Measurements from ENCODE around the gene TRAPPC3. TPM values are rescaled to one million over a fixed set of nuclear protein-coding genes. Genes with fewer than 3 reads are reported as not detected.

The TRAPPC3 gene
- total and polyA plus RNA-seq, 9 of the 15 experiments (the other 6 are each of a cell fraction or from before 2014, with no cell fraction given) = 20.6 to 141 (median 112) TPM

DNA sequence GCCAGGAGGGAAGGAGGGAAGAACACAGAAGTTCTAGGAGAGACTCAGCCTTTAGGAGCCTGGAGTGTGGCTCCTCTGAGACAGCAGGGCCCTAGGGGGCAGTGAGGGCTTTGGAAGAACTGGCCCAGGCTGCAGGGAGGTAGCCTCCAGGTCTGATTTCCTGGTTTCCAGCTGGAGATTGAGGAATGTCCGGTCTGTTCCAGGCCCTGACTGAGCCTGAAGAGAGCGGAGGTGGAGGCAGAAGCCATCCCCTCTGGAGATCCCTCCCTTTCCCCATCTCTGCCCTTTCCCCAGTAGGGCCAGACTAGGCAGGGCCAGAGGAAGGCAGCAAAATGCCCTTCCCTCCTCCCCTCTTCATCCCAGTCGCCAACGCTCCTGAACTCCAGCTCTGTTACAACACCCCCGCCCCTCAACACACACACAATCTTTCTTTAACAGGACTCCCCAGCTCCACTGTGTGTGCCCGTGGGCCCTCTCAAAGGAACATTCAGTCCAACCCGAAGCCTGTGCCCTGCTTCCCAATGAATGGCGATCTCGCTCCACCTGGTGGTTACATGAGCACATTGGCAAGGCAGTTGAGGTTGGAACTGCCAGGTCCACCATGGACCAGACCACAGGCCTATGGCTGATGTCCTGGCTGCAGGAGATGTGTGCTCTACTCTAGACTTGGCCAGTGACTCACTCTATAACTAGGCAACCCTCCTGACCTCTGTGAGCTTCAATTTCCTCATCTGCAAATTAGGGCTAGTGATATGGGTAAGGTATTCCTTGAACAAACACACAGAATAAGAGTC is 38.7 kb upstream of the TRAPPC3 start (continued):
- TF ChIP-seq ZBTB1 (CRISPR knock-in tag; IDR thresholded peaks at IDR 0.05; ENCODE audit: borderline replicate concordance, low read depth) = no peak
- TF ChIP-seq, protein P1, sequence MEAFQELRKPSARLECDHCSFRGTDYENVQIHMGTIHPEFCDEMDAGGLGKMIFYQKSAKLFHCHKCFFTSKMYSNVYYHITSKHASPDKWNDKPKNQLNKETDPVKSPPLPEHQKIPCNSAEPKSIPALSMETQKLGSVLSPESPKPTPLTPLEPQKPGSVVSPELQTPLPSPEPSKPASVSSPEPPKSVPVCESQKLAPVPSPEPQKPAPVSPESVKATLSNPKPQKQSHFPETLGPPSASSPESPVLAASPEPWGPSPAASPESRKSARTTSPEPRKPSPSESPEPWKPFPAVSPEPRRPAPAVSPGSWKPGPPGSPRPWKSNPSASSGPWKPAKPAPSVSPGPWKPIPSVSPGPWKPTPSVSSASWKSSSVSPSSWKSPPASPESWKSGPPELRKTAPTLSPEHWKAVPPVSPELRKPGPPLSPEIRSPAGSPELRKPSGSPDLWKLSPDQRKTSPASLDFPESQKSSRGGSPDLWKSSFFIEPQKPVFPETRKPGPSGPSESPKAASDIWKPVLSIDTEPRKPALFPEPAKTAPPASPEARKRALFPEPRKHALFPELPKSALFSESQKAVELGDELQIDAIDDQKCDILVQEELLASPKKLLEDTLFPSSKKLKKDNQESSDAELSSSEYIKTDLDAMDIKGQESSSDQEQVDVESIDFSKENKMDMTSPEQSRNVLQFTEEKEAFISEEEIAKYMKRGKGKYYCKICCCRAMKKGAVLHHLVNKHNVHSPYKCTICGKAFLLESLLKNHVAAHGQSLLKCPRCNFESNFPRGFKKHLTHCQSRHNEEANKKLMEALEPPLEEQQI (IDR thresholded peaks at IDR 0.05) = no peak
- TF ChIP-seq, protein P2, sequence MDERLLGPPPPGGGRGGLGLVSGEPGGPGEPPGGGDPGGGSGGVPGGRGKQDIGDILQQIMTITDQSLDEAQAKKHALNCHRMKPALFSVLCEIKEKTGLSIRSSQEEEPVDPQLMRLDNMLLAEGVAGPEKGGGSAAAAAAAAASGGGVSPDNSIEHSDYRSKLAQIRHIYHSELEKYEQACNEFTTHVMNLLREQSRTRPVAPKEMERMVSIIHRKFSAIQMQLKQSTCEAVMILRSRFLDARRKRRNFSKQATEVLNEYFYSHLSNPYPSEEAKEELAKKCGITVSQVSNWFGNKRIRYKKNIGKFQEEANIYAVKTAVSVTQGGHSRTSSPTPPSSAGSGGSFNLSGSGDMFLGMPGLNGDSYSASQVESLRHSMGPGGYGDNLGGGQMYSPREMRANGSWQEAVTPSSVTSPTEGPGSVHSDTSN (CRISPR knock-in tag; IDR thresholded peaks at IDR 0.05; ENCODE audit: low read depth) = no peak
- TF ChIP-seq, protein P2 (tag; conservative IDR thresholded peaks at IDR 0.05; ENCODE audit: low read depth) = no peak
- no peak for TF ChIP-seq HDAC6 (IDR thresholded peaks at IDR 0.05; ENCODE audit: low read depth, low read length)
- TF ChIP-seq TEAD2 (tag; IDR thresholded peaks at IDR 0.05) = no peak
- TF ChIP-seq ZSCAN32 (CRISPR knock-in tag; IDR thresholded peaks at IDR 0.05) = no peak
- TF ChIP-seq, protein P3, sequence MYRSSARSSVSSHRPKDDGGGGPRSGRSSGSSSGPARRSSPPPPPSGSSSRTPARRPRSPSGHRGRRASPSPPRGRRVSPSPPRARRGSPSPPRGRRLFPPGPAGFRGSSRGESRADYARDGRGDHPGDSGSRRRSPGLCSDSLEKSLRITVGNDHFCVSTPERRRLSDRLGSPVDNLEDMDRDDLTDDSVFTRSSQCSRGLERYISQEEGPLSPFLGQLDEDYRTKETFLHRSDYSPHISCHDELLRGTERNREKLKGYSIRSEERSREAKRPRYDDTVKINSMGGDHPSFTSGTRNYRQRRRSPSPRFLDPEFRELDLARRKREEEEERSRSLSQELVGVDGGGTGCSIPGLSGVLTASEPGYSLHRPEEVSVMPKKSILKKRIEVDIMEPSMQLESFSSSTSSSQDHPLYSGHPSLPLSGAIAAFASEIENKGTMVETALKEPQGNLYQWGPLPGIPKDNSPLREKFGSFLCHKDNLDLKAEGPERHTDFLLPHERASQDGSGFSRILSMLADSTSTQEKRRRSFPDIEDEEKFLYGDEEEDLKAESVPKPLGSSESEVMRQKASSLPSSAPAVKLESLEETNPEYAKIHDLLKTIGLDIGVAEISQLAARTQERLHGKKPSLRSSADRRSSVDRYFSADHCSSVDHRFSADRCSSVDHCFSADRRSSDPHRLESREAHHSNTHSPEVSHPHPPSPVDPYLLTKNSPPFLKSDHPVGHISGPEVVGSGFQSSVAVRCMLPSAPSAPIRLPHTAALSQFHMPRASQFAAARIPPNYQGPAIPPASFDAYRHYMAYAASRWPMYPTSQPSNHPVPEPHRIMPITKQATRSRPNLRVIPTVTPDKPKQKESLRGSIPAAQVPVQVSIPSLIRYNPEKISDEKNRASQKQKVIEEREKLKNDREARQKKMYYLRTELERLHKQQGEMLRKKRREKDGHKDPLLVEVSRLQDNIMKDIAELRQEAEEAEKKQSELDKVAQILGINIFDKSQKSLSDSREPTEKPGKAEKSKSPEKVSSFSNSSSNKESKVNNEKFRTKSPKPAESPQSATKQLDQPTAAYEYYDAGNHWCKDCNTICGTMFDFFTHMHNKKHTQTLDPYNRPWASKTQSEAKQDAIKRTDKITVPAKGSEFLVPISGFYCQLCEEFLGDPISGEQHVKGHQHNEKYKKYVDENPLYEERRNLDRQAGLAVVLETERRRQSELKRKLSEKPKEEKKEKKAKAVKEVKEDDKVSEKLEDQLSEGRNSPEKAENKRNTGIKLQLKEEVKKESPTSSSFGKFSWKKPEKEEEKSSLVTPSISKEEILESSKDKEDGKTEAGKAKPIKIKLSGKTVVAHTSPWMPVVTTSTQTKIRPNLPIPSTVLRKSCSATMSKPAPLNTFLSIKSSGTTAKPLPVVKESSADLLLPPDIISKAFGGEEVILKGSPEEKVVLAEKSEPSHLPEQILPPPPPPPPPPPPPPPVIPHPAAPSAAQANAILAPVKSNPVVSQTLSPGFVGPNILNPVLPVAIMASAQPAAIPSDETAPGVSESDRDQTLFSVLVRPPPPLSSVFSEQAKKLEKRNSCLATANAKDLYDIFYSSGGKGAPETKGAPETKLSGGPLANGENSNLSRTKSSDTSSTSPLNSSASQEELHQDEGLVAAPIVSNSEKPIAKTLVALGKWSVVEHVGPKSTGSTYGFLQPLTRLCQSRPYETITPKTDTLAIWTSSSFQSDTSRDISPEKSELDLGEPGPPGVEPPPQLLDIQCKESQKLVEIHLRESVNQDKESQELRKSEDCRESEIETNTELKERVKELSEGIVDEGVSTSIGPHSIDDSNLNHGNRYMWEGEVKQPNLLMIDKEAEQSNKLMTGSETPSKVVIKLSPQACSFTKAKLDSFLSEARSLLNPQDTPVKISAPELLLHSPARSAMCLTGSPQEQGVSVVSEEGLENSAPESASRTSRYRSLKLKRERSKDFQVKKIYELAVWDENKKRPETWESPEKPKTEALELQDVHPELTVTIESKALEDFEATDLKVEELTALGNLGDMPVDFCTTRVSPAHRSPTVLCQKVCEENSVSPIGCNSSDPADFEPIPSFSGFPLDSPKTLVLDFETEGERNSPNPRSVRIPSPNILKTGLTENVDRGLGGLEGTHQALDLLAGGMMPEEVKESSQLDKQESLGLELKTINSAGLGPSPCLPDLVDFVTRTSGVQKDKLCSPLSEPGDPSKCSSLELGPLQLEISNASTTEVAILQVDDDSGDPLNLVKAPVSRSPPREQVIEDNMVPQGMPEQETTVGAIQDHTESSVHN (IDR thresholded peaks at IDR 0.05; ENCODE audit: borderline replicate concordance in 1 of 2, low read depth in 1 of 2) = no peak
- no peak for TF ChIP-seq PURB (CRISPR knock-in tag; IDR thresholded peaks at IDR 0.05; ENCODE audit: low read depth)
- TF ChIP-seq NEUROD1 (IDR thresholded peaks at IDR 0.05; ENCODE audit: borderline replicate concordance, low read depth, low read length, partially characterized antibody) = no peak
- TF ChIP-seq PHF8 (IDR thresholded peaks at IDR 0.05; ENCODE audit: borderline replicate concordance, low read length) = 0 out of 2 replicates have a peak, but pooled peaks have one; percentile 27
- 0 out of 4 replicates have a peak, but pooled peaks of 1 of the 2 experiments have one; percentile 56 for TF ChIP-seq NONO (IDR thresholded peaks at IDR 0.05; ENCODE audit: low read depth in 2 of 2, low read length in 1 of 2)

All from K562 (cell line).